Keratinocyte (primary cell): ENCODE results near the gene RTN4RL2. TPM values are rescaled to one million over a fixed set of nuclear protein-coding genes. Genes with fewer than 3 reads are reported as not detected.
A peak's percentile ranks its signal among the peaks of the same experiment; 100 is the strongest.

Experiments used
- DNase-seq: peaks from one replicate; pipeline ENCODE4 v3.0.0-alpha.2; 2011; ENCODE audit warnings: low read depth, missing footprints, low spot score
- FAIRE-seq: peaks from 2 replicates; lab custom pipeline; 2011; peaks lifted over from hg19 to GRCh38; lab: Jason Lieb, UNC
- H2AFZ ChIP-seq: 2 replicates; pipeline ENCODE4 v1.6.0; 2012; ENCODE audit warnings: low read length, control low read depth, inconsistent platforms; ENCODE audit not compliant: control insufficient read depth
- H3K27ac ChIP-seq: 2 replicates; pipeline ENCODE4 v1.5.1; 2011; ENCODE audit warnings: low read length; ENCODE audit not compliant: control insufficient read depth, insufficient read depth
- H3K27me3 ChIP-seq: 3 replicates; pipeline ENCODE4 v1.6.0; 2011; ENCODE audit warnings: low read length; ENCODE audit not compliant: control insufficient read depth, insufficient read depth; ENCODE audit errors: extremely low read depth
- H3K36me3 ChIP-seq, 2 experiments: 2 replicates in 1 of 2; 3 replicates in 1 of 2; pipeline ENCODE4 v1.5.1; 2011; ENCODE audit warnings: low read length in 2 of 2, mild to moderate bottlenecking in 1 of 2; ENCODE audit not compliant: control insufficient read depth in 2 of 2, insufficient read depth in 2 of 2; ENCODE audit errors: extremely low read depth in 1 of 2
- H3K4me1 ChIP-seq: 3 replicates; pipeline ENCODE4 v1.5.1; 2011; ENCODE audit warnings: low read length; ENCODE audit not compliant: control insufficient read depth, insufficient read depth; ENCODE audit errors: extremely low read depth
- H3K4me2 ChIP-seq: 3 replicates; pipeline ENCODE4 v1.6.0; 2011; ENCODE audit warnings: low read depth, low read length; ENCODE audit not compliant: control insufficient read depth, insufficient read depth; ENCODE audit errors: extremely low read depth
- H3K4me3 ChIP-seq, 3 experiments: fragments of 200-600 bp in 1 of 3; sonication (generic) in 1 of 3; 2 replicates in 2 of 3; 3 replicates in 1 of 3; pipeline ENCODE4 v1.5.1; 2011 to 2016; ENCODE audit warnings: low read length in 3 of 3, mild to moderate bottlenecking in 3 of 3, control low read depth in 2 of 3, inconsistent platforms in 1 of 3, low read depth in 1 of 3, mixed read lengths in 1 of 3, mixed run types in 1 of 3, moderate library complexity in 1 of 3; ENCODE audit not compliant: control insufficient read depth in 2 of 3, insufficient read depth in 2 of 3; ENCODE audit errors: extremely low read depth in 1 of 3
- H3K79me2 ChIP-seq: 2 replicates; pipeline ENCODE4 v1.6.0; 2012; ENCODE audit warnings: low read length; ENCODE audit not compliant: control insufficient read depth, insufficient read depth
- H3K9ac ChIP-seq: 3 replicates; pipeline ENCODE4 v1.6.0; 2011; ENCODE audit warnings: low read length; ENCODE audit not compliant: control insufficient read depth, insufficient read depth; ENCODE audit errors: extremely low read depth
- H3K9me1 ChIP-seq: 3 replicates; pipeline ENCODE4 v1.6.0; 2011; ENCODE audit warnings: low read length; ENCODE audit not compliant: control insufficient read depth, insufficient read depth; ENCODE audit errors: extremely low read depth
- H3K9me3 ChIP-seq: 2 replicates; pipeline ENCODE4 v1.5.1; 2012; ENCODE audit warnings: low read depth, low read length; ENCODE audit not compliant: control insufficient read depth
- H4K20me1 ChIP-seq: 3 replicates; pipeline ENCODE4 v1.6.0; 2011; ENCODE audit warnings: low read length; ENCODE audit not compliant: control insufficient read depth, insufficient read depth; ENCODE audit errors: extremely low read depth
- CTCF ChIP-seq, 3 experiments: IDR thresholded peaks in 1 of 3; conservative IDR thresholded peaks in 1 of 3; optimal IDR thresholded peaks in 1 of 3; 2 replicates in 2 of 3; 3 replicates in 1 of 3; pipeline versions ENCODE3 to v1.5.1; 2011; ENCODE audit warnings: low read length in 3 of 3, mild to moderate bottlenecking in 3 of 3, moderate library complexity in 2 of 3, control low read depth in 1 of 3, inconsistent platforms in 1 of 3; ENCODE audit not compliant: insufficient read depth in 2 of 3; ENCODE audit errors: extremely low read depth in 1 of 3
- EZH2 ChIP-seq: IDR thresholded peaks from one replicate; pipeline ENCODE4 v1.6.1; 2012; ENCODE audit warnings: inconsistent platforms, mild to moderate bottlenecking, low read length, moderate library complexity
- dilution Hi-C: fragments of 300-500 bp; cut with MboI; formaldehyde crosslinking; loops from one replicate; pipeline ENCODE4 v1.7.0; 2020; ENCODE audit warnings: low sequenced_read_pairs; ENCODE audit not compliant: extremely low pct_ligation_motif_present
- polyA plus RNA-seq, 5 experiments: library from polyadenylated mRNA; depleted of rRNA in 3 of 5; stranded (reverse) in 3 of 5; stranded (forward) in 1 of 5; unstranded in 1 of 5; fragments of >200 nt; gene quantifications; 1 replicate in 1 of 5; 2 replicates in 3 of 5; 3 replicates in 1 of 5; pipeline versions ENCODE4 v1.2.1 to v1.2.3, GENCODE V29; 2011 to 2012; ENCODE audit warnings: missing spikeins in 2 of 5, low read depth in 1 of 5, low replicate concordance in 1 of 5

The RTN4RL2 gene
- polyA plus RNA-seq, 1 donor (not counting 4 experiments of a cell fraction or from before 2014, with no cell fraction given): 0.03 TPM

DNA sequence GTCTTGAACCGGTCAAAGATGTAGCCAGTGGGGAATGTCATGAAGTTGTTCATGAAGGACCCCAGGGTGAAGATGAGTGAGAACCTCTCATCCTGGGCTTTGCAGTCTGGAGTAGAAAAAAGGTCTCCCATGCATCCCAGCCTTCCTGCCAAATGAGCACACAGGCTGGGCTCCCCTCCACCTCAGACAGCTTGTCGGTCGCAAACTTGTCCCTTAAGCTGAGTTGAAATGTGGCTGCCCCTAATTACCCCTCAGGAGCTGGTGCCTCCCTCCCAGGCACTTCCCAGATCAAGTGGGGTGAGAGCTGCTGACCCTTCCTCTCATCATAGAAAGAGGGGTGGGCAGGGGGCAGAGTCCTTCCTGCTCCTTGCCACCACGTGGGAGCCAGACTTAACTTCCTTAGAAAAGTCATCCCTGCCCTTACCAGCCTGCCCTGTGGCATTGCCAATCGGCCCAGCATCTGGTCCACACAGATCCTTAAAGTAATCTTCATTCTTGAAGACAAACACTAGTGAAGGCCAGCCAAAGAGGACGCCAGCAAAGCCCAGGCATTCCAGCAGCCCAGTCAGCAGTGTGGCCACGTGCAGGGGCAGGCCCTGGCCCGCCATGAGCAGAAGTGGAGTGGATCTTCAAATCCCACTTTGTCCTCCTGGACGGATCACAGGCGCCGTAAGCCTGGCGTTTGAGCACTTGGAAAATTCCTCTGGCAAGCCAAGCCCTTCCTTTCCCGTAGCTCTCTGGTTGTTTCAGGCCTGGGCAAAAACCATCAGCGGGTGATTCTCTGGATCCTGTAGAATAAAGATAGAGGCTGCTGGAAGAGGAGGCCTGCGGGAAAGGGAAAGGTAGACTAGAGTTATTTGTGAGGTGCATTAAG lies 34.5 kb upstream of the RTN4RL2 start:
- peak overlapping the region; percentile 75 for H3K4me2 ChIP-seq
- H3K9me1 ChIP-seq: no peaks in the 10 kb centered on the region
- dilution Hi-C loops: no loop called here
- H3K27ac ChIP-seq: peak overlapping the region; percentile 98
- peaks cover 0 to 22% of the 10 kb centered on the region in 2 experiments for H3K36me3 ChIP-seq
- peak overlapping the region; percentile 91 for H3K9ac ChIP-seq
- no peaks in the 10 kb centered on the region for H3K27me3 ChIP-seq
- peak overlapping the region; percentile 4 to 80 (median 64) for H3K4me3 ChIP-seq
- no peak for TF ChIP-seq EZH2
- no peak for TF ChIP-seq CTCF (optimal IDR thresholded peaks at IDR 0.05 in 1 of 3, IDR thresholded peaks at IDR 0.05 in 1 of 3, conservative IDR thresholded peaks at IDR 0.05 in 1 of 3; ENCODE audit: extremely low read depth in 1 of 3, insufficient read depth in 2 of 3, low read length in 3 of 3)
- peaks cover 42% of the 10 kb centered on the region for H3K4me1 ChIP-seq
- peak; percentile 23 for FAIRE-seq
- DNase-seq: no peak
- H3K79me2 ChIP-seq: peaks cover 32% of the 10 kb centered on the region
- no peaks in the 10 kb centered on the region for H4K20me1 ChIP-seq
- no peak overlapping the region for H2AFZ ChIP-seq
- no peaks in the 10 kb centered on the region for H3K9me3 ChIP-seq

- dilution Hi-C loops: no loop called here
- H4K20me1 ChIP-seq: no peaks in the 10 kb centered on the region
- peak overlapping the region; percentile 64 for H2AFZ ChIP-seq
- peaks cover 0 to 16% of the 10 kb centered on the region in 2 experiments for H3K36me3 ChIP-seq
- H3K4me3 ChIP-seq: peak overlapping the region; percentile 39 to 80 (median 64)
- peak overlapping the region; percentile 91 for H3K9ac ChIP-seq
- H3K9me1 ChIP-seq: no peaks in the 10 kb centered on the region
- FAIRE-seq (peak; percentile 60), DNase-seq (no peak)
- peak overlapping the region; percentile 98 for H3K27ac ChIP-seq
- H3K4me1 ChIP-seq: peaks cover 42% of the 10 kb centered on the region
- no peaks in the 10 kb centered on the region for H3K9me3 ChIP-seq
- H3K79me2 ChIP-seq: peaks cover 26% of the 10 kb centered on the region
- H3K27me3 ChIP-seq: no peaks in the 10 kb centered on the region
- peak overlapping the region; percentile 75 for H3K4me2 ChIP-seq
- TF ChIP-seq EZH2 (no peak), CTCF (optimal IDR thresholded peaks at IDR 0.05 in 1 of 3, IDR thresholded peaks at IDR 0.05 in 1 of 3, conservative IDR thresholded peaks at IDR 0.05 in 1 of 3; ENCODE audit: extremely low read depth in 1 of 3, insufficient read depth in 2 of 3, low read length in 3 of 3) (no peak)
Observed at GRCh38 chr11:57426439-57426928, 33.8 kb upstream of the RTN4RL2 start.
